Caki2 (cell line): ENCODE results near the gene NEK11. TPM values are rescaled to one million over a fixed set of nuclear protein-coding genes. Genes with fewer than 3 reads are reported as not detected.

ENCODE experiments used
- total RNA-seq: library from RNA; depleted of rRNA; stranded (reverse); fragments of >200 nt; shearing (Covaris generic); gene quantifications from 2 replicates; pipeline ENCODE4 v1.2.3, GENCODE V29; 2014; ENCODE audit warnings: low replicate concordance; rRNA removed

NEK11 gene
- total RNA-seq, 1 experiment from 2014 or later = 8.1 TPM

Other genes starting within 250 kb of the NEK11 start
- gene ATP2C1, start 132.8 kb upstream of the NEK11 start, total RNA-seq = 21.1 and 36.4 TPM in 2 replicates
- gene ASTE1, start 52 bp upstream of the NEK11 start, total RNA-seq = 4.0 and 5.3 TPM in 2 replicates